Hematopoietic multipotent progenitor cell (in vitro differentiated cells): ENCODE measurements around the gene HOXA4. TPM values are rescaled to one million over a fixed set of nuclear protein-coding genes. Genes with fewer than 3 reads are reported as not detected.
A peak's percentile ranks its signal among the peaks of the same experiment; 100 is the strongest.

Experiments
- DNase-seq, 3 donors: peaks; one replicate each; pipeline ENCODE4 v3.0.0-alpha.2; 2011 to 2015; ENCODE audit warnings: low read depth in 2 of 3, low spot score in 2 of 3
- total RNA-seq: library from RNA; depleted of rRNA; stranded (reverse); fragments of >200 nt; gene quantifications from one replicate; pipeline ENCODE4 v1.2.3, GENCODE V29; 2012

Gene HOXA4
- total RNA-seq, 1 donor = 1.1 TPM

- DNase-seq = peak in 1 of 3 donors; percentile 39
Measured at GRCh38 chr7:27170426-27171324, 40.1 kb upstream of the HOXA4 start.

DNA sequence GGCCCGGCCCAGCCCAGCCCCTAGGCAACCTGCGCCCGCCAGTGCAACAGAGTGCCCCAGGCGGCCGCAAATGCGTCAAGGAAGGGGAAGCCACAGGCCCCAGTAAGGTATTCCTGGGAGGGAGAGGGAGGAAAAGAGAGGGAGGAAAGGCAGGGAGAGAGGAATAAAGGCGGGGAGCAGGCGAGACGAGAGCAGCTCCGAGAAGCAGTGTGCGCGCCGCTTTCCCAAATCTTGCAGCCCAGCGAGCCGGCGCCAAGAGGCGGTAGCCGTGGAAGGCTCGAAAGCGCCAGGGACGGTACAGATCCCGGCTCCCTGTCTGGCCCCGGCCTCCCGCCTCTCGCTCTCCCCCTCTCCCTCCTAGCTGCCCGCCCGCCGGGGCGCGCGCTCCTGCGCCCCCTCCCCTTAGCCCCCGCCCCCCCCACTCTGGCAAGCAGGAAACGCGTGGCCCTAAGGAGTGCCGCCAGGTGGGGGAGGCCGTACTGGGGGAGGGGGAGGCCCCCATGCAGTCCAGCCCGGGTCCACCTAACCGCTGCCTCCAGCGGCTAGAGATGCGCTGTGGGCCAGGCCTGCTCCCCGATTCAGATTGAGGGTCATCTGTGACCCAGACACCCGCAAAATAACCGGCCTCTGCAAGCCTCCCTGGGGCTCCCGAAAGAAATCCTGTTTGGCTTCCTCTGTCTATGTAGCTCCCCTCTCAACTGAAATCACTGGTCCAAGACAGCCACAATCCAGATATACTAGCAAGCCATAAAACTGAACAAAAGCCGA lies 39.3 kb upstream of the HOXA4 start:
- peak in 2 of 3 donors; percentile 33 to 61 for DNase-seq

- DNase-seq = peak in 2 of 3 donors; percentile 86 to 92
Measured at GRCh38 chr7:27168265-27168947, 37.8 kb upstream of the HOXA4 start.

DNA sequence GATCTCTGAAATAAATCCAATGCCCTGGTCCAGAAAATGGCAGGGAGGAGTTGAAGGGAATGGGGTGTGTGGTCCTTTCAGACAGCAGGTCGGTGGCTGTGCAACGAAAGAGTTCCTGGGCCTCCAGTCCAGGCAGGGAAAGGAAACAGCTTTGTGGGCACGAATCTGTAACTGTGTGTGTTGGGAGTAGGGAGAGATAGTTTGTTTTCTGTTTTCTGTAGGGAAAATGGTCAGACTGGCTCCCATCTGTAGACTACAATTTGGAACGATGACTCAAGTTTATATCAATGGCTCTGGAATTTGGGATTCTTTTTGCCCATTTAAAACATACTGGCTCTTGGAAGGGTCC lies 37.3 kb upstream of the HOXA4 start:
- no peak for DNase-seq

DNA sequence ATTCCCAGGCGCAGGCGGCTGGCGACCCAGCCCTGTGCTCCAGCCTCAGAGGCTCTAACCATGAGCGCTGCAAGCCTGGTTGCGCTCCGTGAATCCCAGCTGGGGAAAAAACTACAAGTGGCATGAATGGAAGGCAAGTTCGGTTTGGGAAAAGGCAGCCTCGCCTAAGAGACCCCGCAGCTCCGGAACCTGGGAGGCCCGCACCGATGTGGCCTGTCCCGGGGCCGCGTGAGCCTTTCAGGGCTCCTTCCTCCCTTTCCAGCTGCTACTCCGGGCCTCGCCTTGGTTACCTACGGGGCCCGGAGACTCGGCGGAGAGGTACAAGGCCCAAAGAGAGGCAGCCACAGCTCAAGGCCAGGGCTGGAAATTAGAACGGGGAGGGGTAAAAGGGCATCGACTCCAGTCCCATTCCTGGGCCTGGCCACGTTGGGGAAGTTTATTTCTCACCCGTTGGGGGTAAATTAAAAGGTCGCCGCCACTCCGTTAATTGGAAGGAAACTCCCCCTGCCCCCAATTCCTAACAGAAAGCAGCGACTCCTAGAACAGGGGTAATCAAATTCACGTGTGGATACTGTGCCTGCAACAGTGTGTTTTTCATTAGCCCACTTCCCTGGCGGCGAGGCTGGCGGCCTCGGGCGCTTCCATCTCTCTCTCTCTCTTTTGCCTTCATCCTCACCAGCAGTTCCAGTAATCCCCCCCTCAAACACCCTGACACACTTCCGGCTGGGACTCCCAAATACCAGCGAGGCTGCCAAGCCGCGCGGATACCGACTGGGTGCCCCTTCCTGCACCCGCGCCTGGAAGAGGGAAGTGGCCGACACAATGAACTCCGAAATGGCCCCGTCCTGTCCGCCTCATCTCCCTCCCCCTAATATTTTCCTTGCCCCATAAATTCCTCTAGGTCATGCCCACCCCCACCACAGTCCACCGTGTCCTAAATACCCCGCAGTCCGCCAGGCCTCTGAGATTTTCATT lies 36.3 kb upstream of the HOXA4 start:
- peak in 1 of 3 donors; percentile 43 for DNase-seq

GRCh38 chr7:27165996-27166530 lies 35.5 kb upstream of the HOXA4 start:
- DNase-seq = no peak

DNA sequence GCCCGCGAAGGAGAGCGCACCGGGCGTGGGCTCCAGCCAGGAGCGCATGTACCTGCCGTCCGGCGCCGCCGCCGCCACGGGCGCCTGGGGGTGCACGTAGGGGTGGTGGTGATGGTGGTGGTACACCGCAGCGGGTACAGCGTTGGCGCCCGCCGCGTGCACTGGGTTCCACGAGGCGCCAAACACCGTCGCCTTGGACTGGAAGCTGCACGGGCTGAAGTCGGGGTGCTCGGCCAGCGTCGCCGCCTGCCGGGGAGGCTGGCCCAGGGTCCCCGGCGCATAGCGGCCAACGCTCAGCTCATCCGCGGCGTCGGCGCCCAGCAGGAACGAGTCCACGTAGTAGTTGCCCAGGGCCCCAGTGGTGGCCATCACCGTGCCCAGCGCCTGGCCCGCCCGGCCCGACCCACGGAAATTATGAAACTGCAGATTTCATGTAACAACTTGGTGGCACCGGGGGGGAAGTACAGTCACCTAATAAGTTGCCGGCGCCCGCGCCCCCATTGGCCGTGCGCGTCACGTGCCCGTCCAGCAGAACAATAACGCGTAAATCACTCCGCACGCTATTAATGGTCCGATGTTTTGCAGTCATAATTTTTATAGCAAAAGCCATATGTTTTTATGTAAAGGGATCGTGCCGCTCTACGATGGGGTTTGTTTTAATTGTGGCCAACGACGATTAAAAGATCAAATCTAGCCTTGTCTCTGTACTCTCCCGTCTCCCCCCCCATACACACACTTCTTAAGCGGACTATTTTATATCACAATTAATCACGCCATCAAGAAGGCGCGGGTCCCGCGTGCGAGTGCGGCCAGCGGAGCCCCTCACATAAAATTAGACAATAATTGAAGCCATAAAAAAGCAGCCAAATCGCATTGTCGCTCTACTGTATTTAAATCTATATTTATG lies 34.8 kb upstream of the HOXA4 start, which contains the start of gene HOXA9:
HOXA9 (minus strand) TSS at position 449 of the 907 bp plus-strand sequence; CDS start at position 369, 80 bp downstream.
- peak in 2 of 3 donors; percentile 95 to 96 for DNase-seq

DNA sequence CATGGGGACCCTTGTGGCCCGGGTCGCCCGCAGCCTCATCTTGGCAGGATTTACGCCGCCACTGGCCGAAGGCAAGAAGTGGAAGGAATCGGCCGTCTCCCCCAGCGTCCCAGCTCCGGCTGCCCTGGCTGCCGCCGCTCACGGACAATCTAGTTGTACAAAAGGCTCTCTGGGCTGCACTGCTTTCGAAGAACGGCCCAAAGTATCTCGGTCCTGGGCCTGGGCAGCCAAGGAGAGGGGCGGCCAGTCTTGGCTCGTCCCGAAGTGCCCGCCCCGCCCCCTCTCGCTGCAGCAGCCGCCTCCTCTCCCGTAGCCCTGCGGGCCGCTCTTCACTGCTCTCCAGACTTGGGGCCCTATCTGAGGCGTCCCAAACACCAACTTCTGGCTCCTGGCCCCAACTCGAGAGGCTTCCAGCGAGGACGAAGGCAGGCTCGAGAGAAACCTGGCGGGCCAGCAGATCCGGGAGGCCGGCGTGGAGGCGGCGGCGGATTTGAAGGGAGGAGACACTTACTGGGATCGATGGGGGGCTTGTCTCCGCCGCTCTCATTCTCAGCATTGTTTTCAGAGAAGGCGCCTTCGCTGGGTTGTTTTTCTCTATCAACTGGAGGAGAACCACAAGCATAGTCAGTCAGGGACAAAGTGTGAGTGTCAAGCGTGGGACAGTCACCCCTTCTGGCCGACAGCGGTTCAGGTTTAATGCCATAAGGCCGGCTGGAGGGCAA lies 34.0 kb upstream of the HOXA4 start:
- peak in 1 of 3 donors; percentile 57 for DNase-seq

DNA sequence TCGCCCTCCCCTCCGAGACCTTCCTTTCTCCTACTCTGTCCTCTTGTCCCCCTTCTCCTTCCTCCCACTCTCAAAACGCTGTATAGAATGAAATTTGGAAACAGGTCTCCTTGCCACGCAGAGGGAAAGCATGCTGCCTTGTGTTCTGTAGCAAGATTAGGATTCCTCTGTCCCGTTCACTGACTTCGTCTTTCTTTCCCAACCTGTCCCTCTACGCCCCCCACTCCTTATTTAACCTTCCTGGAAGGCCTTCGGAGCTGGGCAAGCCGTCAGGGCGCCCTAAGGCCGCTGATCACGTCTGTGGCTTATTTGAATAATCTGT lies 33.4 kb upstream of the HOXA4 start:
- no peak for DNase-seq

DNA sequence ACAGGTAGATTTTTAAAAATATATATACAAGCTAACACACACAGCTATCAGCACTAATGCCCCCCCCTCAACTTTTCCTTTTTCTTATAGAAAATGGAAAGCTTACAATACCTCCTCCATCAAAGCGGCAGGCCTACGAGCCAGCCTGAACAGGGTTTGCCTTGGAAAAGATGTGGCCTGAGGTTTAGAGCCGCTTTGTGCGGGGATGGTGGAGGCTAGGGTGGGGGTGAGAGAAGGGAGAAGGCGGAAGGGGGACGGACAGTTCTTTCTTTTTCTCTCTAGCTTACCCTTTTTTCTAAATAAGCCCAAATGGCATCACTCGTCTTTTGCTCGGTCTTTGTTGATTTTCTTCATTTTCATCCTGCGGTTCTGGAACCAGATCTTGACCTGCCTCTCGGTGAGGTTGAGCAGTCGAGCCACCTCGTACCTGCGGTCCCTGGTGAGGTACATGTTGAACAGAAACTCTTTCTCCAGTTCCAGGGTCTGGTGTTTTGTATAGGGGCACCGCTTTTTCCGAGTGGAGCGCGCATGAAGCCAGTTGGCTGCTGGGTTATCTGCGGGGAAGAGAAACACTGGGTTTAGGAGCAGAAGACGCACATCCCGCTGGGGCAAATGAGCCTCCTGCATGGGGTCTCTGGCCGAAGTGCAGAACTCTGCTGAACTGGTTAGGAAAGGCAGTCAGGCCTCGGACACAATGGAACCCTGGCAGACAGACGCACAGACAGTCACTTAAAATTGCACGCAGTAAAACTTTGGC lies 32.9 kb upstream of the HOXA4 start:
- peak in 1 of 3 donors; percentile 7 for DNase-seq

- no peak for DNase-seq
Measured at GRCh38 chr7:27162561-27163287, 32.2 kb upstream of the HOXA4 start.

- no peak for DNase-seq
Measured at GRCh38 chr7:27161721-27162560, 31.4 kb upstream of the HOXA4 start.

- DNase-seq = peak in 2 of 3 donors; percentile 88 to 95
Measured at GRCh38 chr7:27161214-27161720, 30.7 kb upstream of the HOXA4 start.

GRCh38 chr7:27160546-27161213 lies 30.1 kb upstream of the HOXA4 start:
- peak; percentile 80 to 91 (median 89) for DNase-seq

DNA sequence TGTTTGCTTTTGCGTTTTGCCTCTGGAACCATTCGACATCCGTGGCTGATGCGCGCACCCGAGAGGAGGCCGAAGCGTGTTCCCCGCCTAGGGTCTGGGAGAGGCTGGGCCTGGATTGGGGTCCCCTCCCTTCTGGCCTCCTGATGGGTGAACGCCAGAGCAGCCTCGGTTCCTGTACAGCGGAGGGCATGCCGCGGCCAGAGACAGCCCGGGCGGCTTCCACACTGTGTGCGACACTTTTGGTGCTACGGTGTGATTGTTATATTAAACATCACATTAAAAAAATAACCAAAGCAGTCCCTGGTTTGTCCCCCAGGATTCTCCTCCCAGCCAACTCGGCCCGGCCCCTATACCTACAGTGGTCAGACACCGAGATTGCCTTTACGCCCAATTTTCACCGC lies 29.6 kb upstream of the HOXA4 start:
- no peak for DNase-seq
